ENCODE results near the gene COL19A1. TPM values are rescaled to one million over a fixed set of nuclear protein-coding genes. Genes with fewer than 3 reads are reported as not detected.
A peak's percentile ranks its signal among the peaks of the same experiment; 100 is the strongest.

Gene COL19A1
- total RNA-seq (1 to 10 TPM in 1 of 2 donors, under 1 TPM in 1; 0.80 to 4.4 TPM), polyA plus RNA-seq (under 1 TPM in 1 of 2 donors, not detected in 1; 0.09 TPM)
- long read RNA-seq, donor 1 = 0 reads
- long read RNA-seq, donor 2 = 0 reads
- long read RNA-seq, donor 3 = 0 reads
- long read RNA-seq, donor 4 = 0 reads
- long read RNA-seq, donor 5 = 0 reads

DNA sequence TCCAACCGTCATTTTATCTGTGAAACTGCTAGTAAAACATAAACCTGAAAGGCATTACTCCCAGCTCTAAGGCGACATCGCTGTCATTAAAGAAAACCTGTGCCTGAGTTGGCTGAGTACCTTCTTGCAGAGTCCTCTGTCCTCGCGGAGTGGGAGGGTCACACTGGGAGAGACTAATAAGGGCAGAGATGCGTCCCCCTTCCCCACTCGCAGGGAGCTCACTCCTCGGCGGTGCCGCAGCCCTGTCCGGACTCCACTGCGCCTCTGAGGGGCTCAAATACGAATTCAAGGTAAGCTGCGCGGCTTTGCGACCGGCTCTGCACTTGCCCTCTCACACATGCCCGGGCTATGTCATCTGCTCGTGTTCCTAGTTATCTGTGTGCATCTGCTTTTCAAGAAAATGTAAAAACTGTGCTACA lies at the start of gene COL19A1:
Gene COL19A1 (plus strand): TSS at position 206 of the 419 bp plus-strand sequence. CDS start 13,012 bp downstream, outside the sequence.
- Histone ChIP-seq H3K4me3 (peak within 1 kb of the TSS; percentile 45), H3K4me1 (ENCODE audit: control insufficient read depth in 5 of 5, insufficient read depth in 5 of 5, low read length in 5 of 5) (peaks cover 0 to 14% (median 0%) of the 10 kb centered on the region in 5 donors), H3K36me3 (ENCODE audit: control insufficient read depth in 4 of 4, insufficient read depth in 4 of 4, low read length in 4 of 4) (no peaks in the 10 kb centered on the region), H3K9ac (ENCODE audit: insufficient read depth in 1 of 2, low read length in 2 of 2) (peak within 1 kb of the TSS in 1 of 2 donors; percentile 65), H3K27ac (ENCODE audit: low read depth in 1 of 2, low read length in 1 of 2) (peak within 1 kb of the TSS in 1 of 2 donors; percentile 71), H3K27me3 (ENCODE audit: control insufficient read depth in 3 of 3, insufficient read depth in 3 of 3, low read length in 2 of 3) (peaks cover 0 to 46% (median 5%) of the 10 kb centered on the region in 3 donors), H3K9me3 (ENCODE audit: control insufficient read depth in 4 of 4, insufficient read depth in 3 of 4, low read length in 3 of 4) (no peaks in the 10 kb centered on the region)
- TF ChIP-seq, protein P1, sequence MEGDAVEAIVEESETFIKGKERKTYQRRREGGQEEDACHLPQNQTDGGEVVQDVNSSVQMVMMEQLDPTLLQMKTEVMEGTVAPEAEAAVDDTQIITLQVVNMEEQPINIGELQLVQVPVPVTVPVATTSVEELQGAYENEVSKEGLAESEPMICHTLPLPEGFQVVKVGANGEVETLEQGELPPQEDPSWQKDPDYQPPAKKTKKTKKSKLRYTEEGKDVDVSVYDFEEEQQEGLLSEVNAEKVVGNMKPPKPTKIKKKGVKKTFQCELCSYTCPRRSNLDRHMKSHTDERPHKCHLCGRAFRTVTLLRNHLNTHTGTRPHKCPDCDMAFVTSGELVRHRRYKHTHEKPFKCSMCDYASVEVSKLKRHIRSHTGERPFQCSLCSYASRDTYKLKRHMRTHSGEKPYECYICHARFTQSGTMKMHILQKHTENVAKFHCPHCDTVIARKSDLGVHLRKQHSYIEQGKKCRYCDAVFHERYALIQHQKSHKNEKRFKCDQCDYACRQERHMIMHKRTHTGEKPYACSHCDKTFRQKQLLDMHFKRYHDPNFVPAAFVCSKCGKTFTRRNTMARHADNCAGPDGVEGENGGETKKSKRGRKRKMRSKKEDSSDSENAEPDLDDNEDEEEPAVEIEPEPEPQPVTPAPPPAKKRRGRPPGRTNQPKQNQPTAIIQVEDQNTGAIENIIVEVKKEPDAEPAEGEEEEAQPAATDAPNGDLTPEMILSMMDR (IDR thresholded peaks at IDR 0.05; ENCODE audit: control extremely low read depth, extremely low read depth) = no peak
- 4% methylated on average over 19 of the region's 19 CpGs for WGBS, 2 donors
- DNase-seq = peak; percentile 19 to 28 (median 19)
- peak; percentile 48 for ATAC-seq (ENCODE audit: insufficient read depth, low FRiP score)

DNA sequence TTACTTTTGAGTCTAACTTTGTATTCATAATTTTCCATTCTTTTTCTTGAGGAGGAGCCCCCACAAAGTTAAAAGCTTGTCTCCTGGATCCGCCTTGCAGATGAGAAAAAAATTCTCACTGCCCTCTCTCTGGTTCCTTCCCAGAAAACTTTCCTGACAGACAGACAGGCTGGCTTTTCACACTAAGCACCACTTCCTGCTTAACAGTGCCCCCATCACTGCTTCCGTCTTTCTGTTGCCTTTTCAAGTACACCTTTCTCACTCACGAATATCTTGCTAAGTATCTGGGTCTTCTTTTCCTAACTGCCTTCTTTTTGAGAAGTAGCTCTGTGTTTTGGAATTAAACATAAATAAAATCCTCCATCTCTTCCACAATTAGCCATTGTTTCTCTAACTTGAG lies 49.8 kb upstream of the COL19A1 start:
- H3K27ac ChIP-seq (ENCODE audit: low read depth in 1 of 2, low read length in 1 of 2) = no peak overlapping the region
- 46 to 56% methylated on average over 3 of the region's 3 CpGs for WGBS, 2 donors
- H3K36me3 ChIP-seq (ENCODE audit: control insufficient read depth in 4 of 4, insufficient read depth in 4 of 4, low read length in 4 of 4) = no peaks in the 10 kb centered on the region
- no peak for ATAC-seq (ENCODE audit: insufficient read depth, low FRiP score)
- H3K27me3 ChIP-seq (ENCODE audit: control insufficient read depth in 3 of 3, insufficient read depth in 3 of 3, low read length in 2 of 3) = no peaks in the 10 kb centered on the region
- no peaks in the 10 kb centered on the region for H3K4me1 ChIP-seq (ENCODE audit: control insufficient read depth in 5 of 5, insufficient read depth in 5 of 5, low read length in 5 of 5)
- H3K9me3 ChIP-seq (ENCODE audit: control insufficient read depth in 4 of 4, insufficient read depth in 3 of 4, low read length in 3 of 4) = no peaks in the 10 kb centered on the region
- H3K4me3 ChIP-seq = no peak overlapping the region
- no peak for DNase-seq
- TF ChIP-seq, protein P1 (IDR thresholded peaks at IDR 0.05; ENCODE audit: control extremely low read depth, extremely low read depth) = no peak
- H3K9ac ChIP-seq (ENCODE audit: insufficient read depth in 1 of 2, low read length in 2 of 2) = no peak overlapping the region

DNA sequence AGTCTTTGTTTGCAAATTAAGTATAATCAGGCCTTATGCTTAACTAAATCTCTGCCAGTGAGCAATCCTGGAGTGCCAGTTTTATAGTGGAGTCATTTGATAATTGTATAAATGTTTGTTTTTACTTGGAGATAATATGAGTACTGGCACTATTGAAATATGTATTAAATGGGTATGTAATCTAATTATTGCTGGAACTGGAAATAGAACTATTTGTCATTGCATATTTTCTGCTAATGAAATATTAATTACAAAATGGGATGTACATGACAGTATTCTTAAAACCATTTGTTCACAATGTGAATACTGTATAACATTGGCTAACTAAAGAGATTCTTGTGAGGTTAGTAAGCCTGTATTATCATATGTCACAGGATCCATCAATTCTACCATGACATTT lies 49.0 kb upstream of the COL19A1 start:
- Histone ChIP-seq H3K9ac (ENCODE audit: insufficient read depth in 1 of 2, low read length in 2 of 2) (no peak overlapping the region), H3K9me3 (ENCODE audit: control insufficient read depth in 4 of 4, insufficient read depth in 3 of 4, low read length in 3 of 4) (no peaks in the 10 kb centered on the region), H3K36me3 (ENCODE audit: control insufficient read depth in 4 of 4, insufficient read depth in 4 of 4, low read length in 4 of 4) (no peaks in the 10 kb centered on the region), H3K4me3 (no peak overlapping the region), H3K27me3 (ENCODE audit: control insufficient read depth in 3 of 3, insufficient read depth in 3 of 3, low read length in 2 of 3) (no peaks in the 10 kb centered on the region), H3K27ac (ENCODE audit: low read depth in 1 of 2, low read length in 1 of 2) (no peak overlapping the region), H3K4me1 (ENCODE audit: control insufficient read depth in 5 of 5, insufficient read depth in 5 of 5, low read length in 5 of 5) (no peaks in the 10 kb centered on the region)
- TF ChIP-seq, protein P1 (IDR thresholded peaks at IDR 0.05; ENCODE audit: control extremely low read depth, extremely low read depth) = no peak
- ATAC-seq (ENCODE audit: insufficient read depth, low FRiP score) (no peak), DNase-seq (no peak)
